ENCODE measurements around the gene ZEB2.
"Not testable (repeated sequence)": the region's sequence is repeated elsewhere in the genome, so short reads cannot be mapped to it uniquely, and the experiment has no call there.

Gene ZEB2

GRCh38 chr2:144370937-144371584, 148.9 kb downstream of the ZEB2 start:
- no peaks in the 10 kb centered on the region for H3K4me1 ChIP-seq (ENCODE audit: insufficient read depth, low read length)

DNA sequence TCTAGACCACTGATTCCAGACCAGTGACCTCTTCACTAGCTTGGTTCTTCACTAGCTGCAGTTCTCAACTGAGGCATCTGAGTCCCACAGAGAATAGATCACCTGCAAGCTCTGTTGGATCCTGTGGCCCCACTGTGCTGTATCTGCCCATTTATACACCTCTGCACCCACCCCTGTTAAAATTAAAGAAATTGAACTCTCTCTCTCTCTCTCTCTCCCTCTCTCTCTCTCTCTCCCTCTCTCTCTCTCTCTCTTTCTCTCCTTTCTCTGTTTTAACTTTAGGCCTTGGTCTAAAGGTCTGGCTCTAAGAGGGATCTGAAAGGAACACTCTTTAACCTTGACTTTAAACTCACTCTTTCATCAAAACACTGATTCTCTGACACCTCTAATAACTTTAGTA, 150.5 kb downstream of the ZEB2 start:
- Histone ChIP-seq H3K36me3 (ENCODE audit: insufficient read depth, low read length) (no peaks in the 10 kb centered on the region), H3K4me3 (ENCODE audit: low read depth in 1 of 2, low read length in 2 of 2) (no peak overlapping the region), H3K9ac (ENCODE audit: low read length) (no peak overlapping the region), H3K9me3 (ENCODE audit: low read length) (no peaks in the 10 kb centered on the region), H3K4me1 (ENCODE audit: insufficient read depth, low read length) (no peaks in the 10 kb centered on the region), H3K27ac (ENCODE audit: low read depth, low read length) (no peak overlapping the region), H3K27me3 (ENCODE audit: control insufficient read depth in 1 of 2, insufficient read depth in 2 of 2, low read length in 2 of 2) (no peaks in the 10 kb centered on the region)

More at GRCh38 chr2:144370937-144371584, 148.9 kb downstream of the ZEB2 start:
- no peak overlapping the region for H3K9ac ChIP-seq (ENCODE audit: low read length)
- H3K27me3 ChIP-seq (ENCODE audit: control insufficient read depth in 1 of 2, insufficient read depth in 2 of 2, low read length in 2 of 2), result no peaks in the 10 kb centered on the region
- H3K27ac ChIP-seq (ENCODE audit: low read depth, low read length), result no peak overlapping the region
- H3K9me3 ChIP-seq (ENCODE audit: low read length), result no peaks in the 10 kb centered on the region
- H3K36me3 ChIP-seq (ENCODE audit: insufficient read depth, low read length), result no peaks in the 10 kb centered on the region
- no peak overlapping the region for H3K4me3 ChIP-seq (ENCODE audit: low read depth in 1 of 2, low read length in 2 of 2)

GRCh38 chr2:144366825-144367429, 153.0 kb downstream of the ZEB2 start:
- no peaks in the 10 kb centered on the region for H3K9me3 ChIP-seq (ENCODE audit: low read length)
- H3K27me3 ChIP-seq (ENCODE audit: control insufficient read depth in 1 of 2, insufficient read depth in 2 of 2, low read length in 2 of 2), result no peaks in the 10 kb centered on the region
- no peaks in the 10 kb centered on the region for H3K36me3 ChIP-seq (ENCODE audit: insufficient read depth, low read length)
- no peak overlapping the region for H3K9ac ChIP-seq (ENCODE audit: low read length)
- H3K27ac ChIP-seq (ENCODE audit: low read depth, low read length), result no peak overlapping the region
- no peak overlapping the region for H3K4me3 ChIP-seq (ENCODE audit: low read depth in 1 of 2, low read length in 2 of 2)
- no peaks in the 10 kb centered on the region for H3K4me1 ChIP-seq (ENCODE audit: insufficient read depth, low read length)

GRCh38 chr2:144364944-144365738, 154.8 kb downstream of the ZEB2 start:
- no peaks in the 10 kb centered on the region for H3K27me3 ChIP-seq (ENCODE audit: control insufficient read depth in 1 of 2, insufficient read depth in 2 of 2, low read length in 2 of 2)
- H3K9me3 ChIP-seq (ENCODE audit: low read length), result no peaks in the 10 kb centered on the region
- H3K36me3 ChIP-seq (ENCODE audit: insufficient read depth, low read length), result no peaks in the 10 kb centered on the region
- H3K27ac ChIP-seq (ENCODE audit: low read depth, low read length), result no peak overlapping the region
- H3K4me1 ChIP-seq (ENCODE audit: insufficient read depth, low read length), result no peaks in the 10 kb centered on the region
- H3K9ac ChIP-seq (ENCODE audit: low read length), result no peak overlapping the region
- H3K4me3 ChIP-seq (ENCODE audit: low read depth in 1 of 2, low read length in 2 of 2), result no peak overlapping the region

- not testable (repeated sequence) for H3K27me3 ChIP-seq (ENCODE audit: control insufficient read depth in 1 of 2, insufficient read depth in 2 of 2, low read length in 2 of 2); H3K4me3 ChIP-seq (ENCODE audit: low read depth in 1 of 2, low read length in 2 of 2)
Measured at GRCh38 chr2:144364247-144364646, 155.7 kb downstream of the ZEB2 start.

GRCh38 chr2:144362401-144362800, 157.5 kb downstream of the ZEB2 start:
- Histone ChIP-seq H3K4me1 (ENCODE audit: insufficient read depth, low read length) (no peaks in the 10 kb centered on the region), H3K27me3 (ENCODE audit: control insufficient read depth in 1 of 2, insufficient read depth in 2 of 2, low read length in 2 of 2) (no peaks in the 10 kb centered on the region), H3K9me3 (ENCODE audit: low read length) (no peaks in the 10 kb centered on the region), H3K4me3 (ENCODE audit: low read depth in 1 of 2, low read length in 2 of 2) (no peak overlapping the region), H3K9ac (ENCODE audit: low read length) (no peak overlapping the region), H3K27ac (ENCODE audit: low read depth, low read length) (no peak overlapping the region), H3K36me3 (ENCODE audit: insufficient read depth, low read length) (no peaks in the 10 kb centered on the region)

More at GRCh38 chr2:144364247-144364646, 155.7 kb downstream of the ZEB2 start:
- H3K4me1 ChIP-seq (ENCODE audit: insufficient read depth, low read length); H3K9me3 ChIP-seq (ENCODE audit: low read length); H3K36me3 ChIP-seq (ENCODE audit: insufficient read depth, low read length); H3K9ac ChIP-seq (ENCODE audit: low read length); H3K27ac ChIP-seq (ENCODE audit: low read depth, low read length): not testable (repeated sequence)

DNA sequence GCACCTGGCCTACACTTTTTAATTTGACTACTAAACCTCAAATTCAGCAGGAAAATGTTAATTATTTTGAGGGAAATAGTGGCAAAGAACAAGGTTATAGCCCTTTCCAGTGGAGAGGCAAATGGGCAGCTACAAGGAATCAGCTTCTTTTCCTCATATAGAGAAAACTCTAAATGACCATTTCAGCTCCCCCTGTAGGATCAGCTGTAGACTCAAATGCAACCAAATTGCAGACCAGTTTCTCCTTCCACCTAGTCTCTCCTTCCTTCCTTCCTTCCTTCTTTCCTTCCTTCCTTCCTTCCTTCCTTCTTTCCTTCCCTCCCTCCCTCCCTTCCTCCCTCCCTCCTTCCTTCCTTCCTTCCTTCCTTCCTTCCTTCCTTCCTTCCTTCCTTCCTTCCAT, 158.2 kb downstream of the ZEB2 start:
- no peak overlapping the region for H3K9ac ChIP-seq (ENCODE audit: low read length)
- H3K27ac ChIP-seq (ENCODE audit: low read depth, low read length), result no peak overlapping the region
- no peaks in the 10 kb centered on the region for H3K4me1 ChIP-seq (ENCODE audit: insufficient read depth, low read length)
- no peak overlapping the region for H3K4me3 ChIP-seq (ENCODE audit: low read depth in 1 of 2, low read length in 2 of 2)
- no peaks in the 10 kb centered on the region for H3K36me3 ChIP-seq (ENCODE audit: insufficient read depth, low read length)
- no peaks in the 10 kb centered on the region for H3K27me3 ChIP-seq (ENCODE audit: control insufficient read depth in 1 of 2, insufficient read depth in 2 of 2, low read length in 2 of 2)
- no peaks in the 10 kb centered on the region for H3K9me3 ChIP-seq (ENCODE audit: low read length)

GRCh38 chr2:144359684-144360083, 160.2 kb downstream of the ZEB2 start:
- H3K9me3 ChIP-seq (ENCODE audit: low read length), result no peaks in the 10 kb centered on the region
- H3K36me3 ChIP-seq (ENCODE audit: insufficient read depth, low read length), result no peaks in the 10 kb centered on the region
- H3K27ac ChIP-seq (ENCODE audit: low read depth, low read length), result no peak overlapping the region
- no peak overlapping the region for H3K4me3 ChIP-seq (ENCODE audit: low read depth in 1 of 2, low read length in 2 of 2)
- no peaks in the 10 kb centered on the region for H3K4me1 ChIP-seq (ENCODE audit: insufficient read depth, low read length)
- H3K9ac ChIP-seq (ENCODE audit: low read length), result no peak overlapping the region
- no peaks in the 10 kb centered on the region for H3K27me3 ChIP-seq (ENCODE audit: control insufficient read depth in 1 of 2, insufficient read depth in 2 of 2, low read length in 2 of 2)

GRCh38 chr2:144358979-144359541, 160.9 kb downstream of the ZEB2 start:
- H3K36me3 ChIP-seq (ENCODE audit: insufficient read depth, low read length), result no peaks in the 10 kb centered on the region
- H3K27me3 ChIP-seq (ENCODE audit: control insufficient read depth in 1 of 2, insufficient read depth in 2 of 2, low read length in 2 of 2), result no peaks in the 10 kb centered on the region
- no peaks in the 10 kb centered on the region for H3K4me1 ChIP-seq (ENCODE audit: insufficient read depth, low read length)
- no peak overlapping the region for H3K27ac ChIP-seq (ENCODE audit: low read depth, low read length)
- H3K9me3 ChIP-seq (ENCODE audit: low read length), result no peaks in the 10 kb centered on the region
- H3K9ac ChIP-seq (ENCODE audit: low read length), result no peak overlapping the region
- no peak overlapping the region for H3K4me3 ChIP-seq (ENCODE audit: low read depth in 1 of 2, low read length in 2 of 2)

GRCh38 chr2:144358374-144358964, 161.4 kb downstream of the ZEB2 start:
- no peak overlapping the region for H3K27ac ChIP-seq (ENCODE audit: low read depth, low read length)
- no peak overlapping the region for H3K4me3 ChIP-seq (ENCODE audit: low read depth in 1 of 2, low read length in 2 of 2)

DNA sequence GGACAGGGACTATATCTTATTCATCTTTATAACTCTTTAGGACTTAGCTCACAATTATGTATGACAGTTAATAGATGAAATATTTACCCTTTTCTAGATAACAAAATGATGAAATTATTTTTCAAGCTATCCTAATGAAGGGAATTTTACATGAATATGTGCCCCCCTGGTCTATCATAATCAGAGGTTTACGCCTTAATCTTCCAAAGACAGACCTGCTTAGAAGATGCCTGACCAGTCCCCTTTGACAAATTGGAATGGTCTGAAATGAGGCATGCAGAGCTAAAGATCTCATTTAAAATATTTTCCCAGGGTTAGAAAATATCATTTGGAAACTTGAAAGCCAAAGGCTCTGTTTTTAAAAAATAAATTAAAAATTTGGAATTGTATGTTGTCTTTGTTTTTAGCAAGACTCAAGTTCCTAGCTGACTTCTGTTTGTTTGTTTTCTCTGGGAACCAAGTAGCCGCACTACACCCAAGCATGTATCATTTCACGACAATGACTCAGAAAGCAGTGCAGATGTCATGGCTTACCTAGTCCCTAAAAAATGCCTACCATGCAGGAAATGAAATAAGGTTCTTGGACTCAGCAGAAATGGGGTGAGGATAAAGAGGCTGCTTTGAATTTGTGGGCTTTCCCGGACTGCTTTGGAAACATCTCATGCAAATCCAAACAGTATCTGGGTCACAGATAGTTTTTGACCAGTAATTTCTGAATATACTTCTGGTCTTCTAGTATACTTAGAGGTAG, 162.1 kb downstream of the ZEB2 start:
- Histone ChIP-seq H3K27me3 (ENCODE audit: control insufficient read depth in 1 of 2, insufficient read depth in 2 of 2, low read length in 2 of 2) (no peaks in the 10 kb centered on the region), H3K9me3 (ENCODE audit: low read length) (no peaks in the 10 kb centered on the region), H3K9ac (ENCODE audit: low read length) (no peak overlapping the region), H3K27ac (ENCODE audit: low read depth, low read length) (no peak overlapping the region), H3K4me3 (ENCODE audit: low read depth in 1 of 2, low read length in 2 of 2) (no peak overlapping the region), H3K4me1 (ENCODE audit: insufficient read depth, low read length) (no peaks in the 10 kb centered on the region), H3K36me3 (ENCODE audit: insufficient read depth, low read length) (no peaks in the 10 kb centered on the region)

More at GRCh38 chr2:144358374-144358964, 161.4 kb downstream of the ZEB2 start:
- H3K36me3 ChIP-seq (ENCODE audit: insufficient read depth, low read length), result no peaks in the 10 kb centered on the region
- no peak overlapping the region for H3K9ac ChIP-seq (ENCODE audit: low read length)
- H3K4me1 ChIP-seq (ENCODE audit: insufficient read depth, low read length), result no peaks in the 10 kb centered on the region
- H3K9me3 ChIP-seq (ENCODE audit: low read length), result no peaks in the 10 kb centered on the region
- no peaks in the 10 kb centered on the region for H3K27me3 ChIP-seq (ENCODE audit: control insufficient read depth in 1 of 2, insufficient read depth in 2 of 2, low read length in 2 of 2)

Measured in muscle layer of colon (tissue), 2 donors.